ENCODE measurements around the gene RBM23. TPM values are rescaled to one million over a fixed set of nuclear protein-coding genes. Genes with fewer than 3 reads are reported as not detected.
A peak's percentile ranks its signal among the peaks of the same experiment; 100 is the strongest.
"Not testable (repeated sequence)": the region's sequence is repeated elsewhere in the genome, so short reads cannot be mapped to it uniquely, and the experiment has no call there.

Gene RBM23
- total RNA-seq, 1 donor from 2014 or later: 102 TPM

DNA sequence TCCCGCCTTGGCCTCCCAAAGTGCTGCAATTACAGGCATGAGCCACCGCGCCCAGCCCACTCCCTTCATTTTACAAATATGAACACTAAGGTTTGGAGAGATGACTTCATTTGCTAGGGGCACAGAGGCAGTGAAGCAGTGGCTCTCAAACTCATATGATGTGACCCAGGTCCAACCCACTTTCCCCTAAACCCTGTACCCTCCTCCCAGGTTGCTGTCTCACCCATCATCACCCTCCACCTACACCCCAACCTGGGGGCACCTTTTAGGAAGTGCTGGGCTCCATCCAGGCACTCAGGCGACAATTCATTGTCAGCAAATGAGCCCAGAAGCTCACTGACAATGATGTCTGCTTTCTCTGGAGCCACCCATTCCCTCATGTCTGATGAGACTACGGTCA is 4.8 kb upstream of the RBM23 start:
- no peaks in the 10 kb centered on the region for H3K9me3 Mint-ChIP-seq
- TF ChIP-seq, protein P1, sequence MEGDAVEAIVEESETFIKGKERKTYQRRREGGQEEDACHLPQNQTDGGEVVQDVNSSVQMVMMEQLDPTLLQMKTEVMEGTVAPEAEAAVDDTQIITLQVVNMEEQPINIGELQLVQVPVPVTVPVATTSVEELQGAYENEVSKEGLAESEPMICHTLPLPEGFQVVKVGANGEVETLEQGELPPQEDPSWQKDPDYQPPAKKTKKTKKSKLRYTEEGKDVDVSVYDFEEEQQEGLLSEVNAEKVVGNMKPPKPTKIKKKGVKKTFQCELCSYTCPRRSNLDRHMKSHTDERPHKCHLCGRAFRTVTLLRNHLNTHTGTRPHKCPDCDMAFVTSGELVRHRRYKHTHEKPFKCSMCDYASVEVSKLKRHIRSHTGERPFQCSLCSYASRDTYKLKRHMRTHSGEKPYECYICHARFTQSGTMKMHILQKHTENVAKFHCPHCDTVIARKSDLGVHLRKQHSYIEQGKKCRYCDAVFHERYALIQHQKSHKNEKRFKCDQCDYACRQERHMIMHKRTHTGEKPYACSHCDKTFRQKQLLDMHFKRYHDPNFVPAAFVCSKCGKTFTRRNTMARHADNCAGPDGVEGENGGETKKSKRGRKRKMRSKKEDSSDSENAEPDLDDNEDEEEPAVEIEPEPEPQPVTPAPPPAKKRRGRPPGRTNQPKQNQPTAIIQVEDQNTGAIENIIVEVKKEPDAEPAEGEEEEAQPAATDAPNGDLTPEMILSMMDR (conservative IDR thresholded peaks at IDR 0.05): no peak
- peaks cover 3% of the 10 kb centered on the region for H3K27me3 Mint-ChIP-seq
- peaks cover 26% of the 10 kb centered on the region for H3K4me1 Mint-ChIP-seq (ENCODE audit: unreplicated experiment)
- DNase-seq (ENCODE audit: extremely low spot score, unreplicated experiment): no peak
- no peak overlapping the region for H3K4me3 Mint-ChIP-seq
- no peak overlapping the region for H3K27ac Mint-ChIP-seq
- H3K36me3 Mint-ChIP-seq: peaks cover 41% of the 10 kb centered on the region

DNA sequence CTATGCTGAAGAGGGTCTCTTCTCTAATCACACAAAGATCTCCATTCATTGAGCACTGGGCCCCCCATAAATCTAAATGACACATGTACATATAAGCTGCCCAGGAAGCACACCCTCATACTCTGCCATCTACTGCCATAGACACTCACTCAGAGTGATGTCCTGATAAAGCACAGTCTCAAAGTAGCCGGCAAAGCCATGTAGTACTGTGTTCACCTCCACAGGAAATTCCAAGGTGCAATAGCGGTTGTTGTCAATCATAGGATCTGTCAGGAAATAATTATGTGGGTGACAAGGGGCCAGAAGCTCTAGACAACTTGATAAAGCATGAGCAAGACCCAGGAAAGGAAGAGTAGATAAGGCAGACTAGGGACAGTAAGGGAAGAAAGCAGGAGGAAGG is 3.3 kb upstream of the RBM23 start:
- peaks cover 4% of the 10 kb centered on the region for H3K27me3 Mint-ChIP-seq
- H3K27ac Mint-ChIP-seq: no peak overlapping the region
- TF ChIP-seq, protein P1 (conservative IDR thresholded peaks at IDR 0.05): no peak
- H3K36me3 Mint-ChIP-seq: peaks cover 46% of the 10 kb centered on the region
- DNase-seq (ENCODE audit: extremely low spot score, unreplicated experiment): no peak
- peaks cover 29% of the 10 kb centered on the region for H3K4me1 Mint-ChIP-seq (ENCODE audit: unreplicated experiment)
- H3K4me3 Mint-ChIP-seq: no peak overlapping the region
- H3K9me3 Mint-ChIP-seq: no peaks in the 10 kb centered on the region

DNA sequence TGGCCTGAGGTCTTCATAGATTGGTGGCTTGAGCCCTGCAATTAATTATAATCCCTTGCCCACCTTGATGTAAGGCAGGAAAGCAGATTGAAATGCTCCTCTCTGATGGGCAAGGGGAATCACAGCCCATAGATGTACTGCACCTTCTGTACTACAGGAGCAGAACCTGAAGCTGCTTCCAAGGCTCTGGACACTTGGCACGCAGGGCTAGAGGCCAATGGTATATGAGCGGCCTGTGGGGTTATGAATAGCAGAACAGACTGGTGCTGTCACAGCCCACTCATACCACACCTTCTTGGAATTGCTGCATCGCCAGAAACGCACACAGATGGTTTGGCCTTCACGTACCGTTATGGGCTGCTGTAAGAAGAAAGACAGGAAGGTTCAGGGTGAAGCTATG is 1.7 kb upstream of the RBM23 start:
- no peak overlapping the region for H3K27ac Mint-ChIP-seq
- TF ChIP-seq, protein P1 (conservative IDR thresholded peaks at IDR 0.05): no peak
- peaks cover 28% of the 10 kb centered on the region for H3K4me1 Mint-ChIP-seq (ENCODE audit: unreplicated experiment)
- H3K9me3 Mint-ChIP-seq: no peaks in the 10 kb centered on the region
- peaks cover 4% of the 10 kb centered on the region for H3K27me3 Mint-ChIP-seq
- peaks cover 40% of the 10 kb centered on the region for H3K36me3 Mint-ChIP-seq
- no peak for DNase-seq (ENCODE audit: extremely low spot score, unreplicated experiment)
- H3K4me3 Mint-ChIP-seq: no peak overlapping the region

DNA sequence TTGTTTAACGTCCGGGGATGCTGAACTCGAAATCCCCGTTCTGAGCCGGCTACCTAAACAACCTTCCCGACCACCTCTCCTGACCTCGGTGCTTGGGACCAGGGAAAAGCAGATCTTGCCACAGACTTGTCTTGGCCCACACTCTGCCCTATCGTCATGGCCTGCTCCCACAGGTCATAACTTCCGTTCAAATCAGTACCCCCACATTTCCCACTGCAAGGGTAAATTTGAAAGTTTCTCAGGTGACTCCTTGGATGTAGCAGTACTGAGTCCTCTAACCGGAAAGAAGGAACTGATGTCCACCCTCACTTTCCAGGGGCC is 612 bp upstream of the RBM23 start:
- peak overlapping the region; percentile 100 for H3K27ac Mint-ChIP-seq
- H3K9me3 Mint-ChIP-seq: no peaks in the 10 kb centered on the region
- H3K27me3 Mint-ChIP-seq: peaks cover 4% of the 10 kb centered on the region
- peaks cover 28% of the 10 kb centered on the region for H3K4me1 Mint-ChIP-seq (ENCODE audit: unreplicated experiment)
- no peak for DNase-seq (ENCODE audit: extremely low spot score, unreplicated experiment)
- H3K4me3 Mint-ChIP-seq: peak overlapping the region; percentile 97
- peaks cover 37% of the 10 kb centered on the region for H3K36me3 Mint-ChIP-seq
- TF ChIP-seq, protein P1 (conservative IDR thresholded peaks at IDR 0.05): no peak

DNA sequence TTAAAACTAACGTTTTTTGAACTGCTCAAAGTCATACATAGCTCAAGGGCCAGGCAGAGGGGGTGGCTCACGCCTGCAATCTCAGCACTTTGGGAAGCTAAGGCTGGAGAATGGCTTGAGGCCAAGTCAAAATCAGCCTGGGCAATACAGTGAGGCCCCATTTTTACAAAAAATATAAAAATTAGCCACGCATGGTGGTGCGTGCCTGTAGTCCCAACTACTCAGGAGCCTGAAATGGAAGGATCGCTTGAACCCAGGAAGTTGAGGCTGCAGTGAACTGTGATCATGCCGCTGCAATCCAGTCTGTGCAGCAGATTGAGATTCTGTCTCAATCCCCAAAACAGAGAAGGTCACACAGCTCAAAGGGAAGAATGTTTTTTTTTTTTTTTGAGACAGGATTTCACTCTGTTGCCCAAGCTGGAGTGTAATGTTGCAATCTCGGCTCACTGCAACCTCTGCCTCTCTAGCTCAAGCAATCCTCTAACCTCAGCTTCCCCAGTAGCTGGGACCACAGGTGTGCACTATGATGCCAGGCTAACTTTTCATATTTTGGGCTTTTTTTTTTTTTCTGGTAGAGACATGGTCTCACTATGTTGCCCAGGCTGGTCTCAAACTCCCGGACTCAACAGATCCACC is 2.9 kb downstream of the RBM23 start:
- peaks cover 4% of the 10 kb centered on the region for H3K27me3 Mint-ChIP-seq
- H3K9me3 Mint-ChIP-seq: no peaks in the 10 kb centered on the region
- TF ChIP-seq, protein P1 (conservative IDR thresholded peaks at IDR 0.05): no peak
- peaks cover 33% of the 10 kb centered on the region for H3K4me1 Mint-ChIP-seq (ENCODE audit: unreplicated experiment)
- peaks cover 25% of the 10 kb centered on the region for H3K36me3 Mint-ChIP-seq
- H3K27ac Mint-ChIP-seq: no peak overlapping the region
- peak overlapping the region; percentile 22 for H3K4me3 Mint-ChIP-seq
- DNase-seq (ENCODE audit: extremely low spot score, unreplicated experiment): no peak

DNA sequence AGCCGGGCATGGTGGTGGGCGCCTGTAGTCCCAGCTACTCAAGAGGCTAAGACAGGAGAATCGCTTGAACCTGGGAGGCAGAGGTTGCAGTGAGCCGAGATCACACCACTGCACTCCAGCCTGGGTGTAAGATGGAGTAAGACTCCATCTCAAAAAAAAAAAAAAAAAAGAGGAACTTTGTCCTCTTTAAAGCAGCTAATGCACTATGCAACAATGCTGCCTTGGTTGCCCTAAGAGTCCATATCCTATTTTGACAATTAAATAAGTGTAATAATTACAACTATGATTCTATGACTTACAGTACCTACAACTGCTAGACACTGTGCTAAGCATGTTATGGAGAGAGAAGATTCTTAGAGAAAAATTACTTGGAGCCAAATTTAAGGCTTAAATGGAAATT is 4.1 kb downstream of the RBM23 start:
- H3K4me3 Mint-ChIP-seq; H3K27me3 Mint-ChIP-seq; H3K9me3 Mint-ChIP-seq; DNase-seq (ENCODE audit: extremely low spot score, unreplicated experiment); H3K27ac Mint-ChIP-seq: not testable (repeated sequence)
- peaks cover 28% of the 10 kb centered on the region for H3K4me1 Mint-ChIP-seq (ENCODE audit: unreplicated experiment)
- H3K36me3 Mint-ChIP-seq: peaks cover 21% of the 10 kb centered on the region
